ENCODE measurements around the gene ADAM20. TPM values are rescaled to one million over a fixed set of nuclear protein-coding genes. Genes with fewer than 3 reads are reported as not detected.
"Not testable (repeated sequence)": the region's sequence is repeated elsewhere in the genome, so short reads cannot be mapped to it uniquely, and the experiment has no call there.

The ADAM20 gene
- total RNA-seq, 4 donors from 2014 or later, result 1.4 to 1.7 TPM; not detected in 2

- Histone ChIP-seq H3K4me1 (no peaks in the 10 kb centered on the region), H3K27me3 (no peaks in the 10 kb centered on the region), H3K27ac (no peak overlapping the region), H3K4me3 (no peak overlapping the region), H3K9me3 (peaks cover 0 to 3% of the 10 kb centered on the region in 2 donors), H3K36me3 (no peaks in the 10 kb centered on the region)
- in situ Hi-C loops (cut with MboI; ENCODE audit: low pct_ligation_motif_present in 1 of 4, low pct_unique_long_range_greater_than_20kb in 1 of 4, low sequenced_read_pairs in 3 of 4), result no loop called here
- intact Hi-C loops (cut with DNase I; ENCODE audit: low total_unique reads), result no loop called here
- DNase-seq, result no peak
- no peak for TF ChIP-seq CTCF (IDR thresholded peaks at IDR 0.05)
- no peak for TF ChIP-seq POLR2A (IDR thresholded peaks at IDR 0.05)
- TF ChIP-seq POLR2AphosphoS5 (IDR thresholded peaks at IDR 0.05), result no peak
- no peak for TF ChIP-seq EP300 (IDR thresholded peaks at IDR 0.05; ENCODE audit: low read depth)
These were observed 36.6 kb downstream of the ADAM20 start for GRCh38 chr14:70498191-70498590.

GRCh38 chr14:70489579-70490200 is 45.1 kb downstream of the ADAM20 start:
- H3K36me3 ChIP-seq, result no peaks in the 10 kb centered on the region
- H3K4me1 ChIP-seq, result no peaks in the 10 kb centered on the region
- no peak overlapping the region for H3K27ac ChIP-seq
- in situ Hi-C loops (cut with MboI; ENCODE audit: low pct_ligation_motif_present in 1 of 4, low pct_unique_long_range_greater_than_20kb in 1 of 4, low sequenced_read_pairs in 3 of 4) (no loop called here), intact Hi-C loops (cut with DNase I; ENCODE audit: low total_unique reads) (no loop called here)
- H3K9me3 ChIP-seq, result peaks cover 25 to 35% of the 10 kb centered on the region in 2 donors
- H3K4me3 ChIP-seq, result no peak overlapping the region
- TF ChIP-seq POLR2A (IDR thresholded peaks at IDR 0.05), result no peak
- no peak for TF ChIP-seq CTCF (IDR thresholded peaks at IDR 0.05)
- TF ChIP-seq EP300 (IDR thresholded peaks at IDR 0.05; ENCODE audit: low read depth), result no peak
- no peak for TF ChIP-seq POLR2AphosphoS5 (IDR thresholded peaks at IDR 0.05)
- WGBS, 2 donors (ENCODE audit: low coverage in 1 of 2), result 90 to 100% methylated on average over 2 to 3 of the region's 3 CpGs
- H3K27me3 ChIP-seq, result no peaks in the 10 kb centered on the region
- DNase-seq, result no peak

- WGBS, 2 donors (ENCODE audit: low coverage in 1 of 2), result 97% methylated on average over 24 of the region's 57 CpGs; no CpG with 5 or more reads in 1 of the 2 donors
- DNase-seq; in situ Hi-C loops (cut with MboI; ENCODE audit: low pct_ligation_motif_present in 1 of 4, low pct_unique_long_range_greater_than_20kb in 1 of 4, low sequenced_read_pairs in 3 of 4); H3K27me3 ChIP-seq; H3K27ac ChIP-seq; H3K36me3 ChIP-seq; intact Hi-C loops (cut with DNase I; ENCODE audit: low total_unique reads); H3K9me3 ChIP-seq; H3K4me1 ChIP-seq; H3K4me3 ChIP-seq: not testable (repeated sequence)
These were observed 57.3 kb downstream of the ADAM20 start for GRCh38 chr14:70477356-70478105.

GRCh38 chr14:70475459-70475858 is 59.3 kb downstream of the ADAM20 start:
- WGBS, 2 donors (ENCODE audit: low coverage in 1 of 2), result 97% methylated on average over 13 of the region's 13 CpGs; no CpG with 5 or more reads in 1 of the 2 donors
- DNase-seq; H3K27me3 ChIP-seq; H3K36me3 ChIP-seq; H3K27ac ChIP-seq; in situ Hi-C loops (cut with MboI; ENCODE audit: low pct_ligation_motif_present in 1 of 4, low pct_unique_long_range_greater_than_20kb in 1 of 4, low sequenced_read_pairs in 3 of 4); intact Hi-C loops (cut with DNase I; ENCODE audit: low total_unique reads); H3K4me1 ChIP-seq; H3K4me3 ChIP-seq; H3K9me3 ChIP-seq: not testable (repeated sequence)

GRCh38 chr14:70473825-70474224 is 61.0 kb downstream of the ADAM20 start:
- Histone ChIP-seq H3K36me3 (no peaks in the 10 kb centered on the region), H3K27me3 (no peaks in the 10 kb centered on the region), H3K9me3 (no peaks in the 10 kb centered on the region), H3K27ac (no peak overlapping the region), H3K4me1 (no peaks in the 10 kb centered on the region), H3K4me3 (no peak overlapping the region)
- TF ChIP-seq POLR2AphosphoS5 (IDR thresholded peaks at IDR 0.05) (no peak), POLR2A (IDR thresholded peaks at IDR 0.05) (no peak), EP300 (IDR thresholded peaks at IDR 0.05; ENCODE audit: low read depth) (no peak), CTCF (IDR thresholded peaks at IDR 0.05) (no peak)
- no peak for DNase-seq
- WGBS, 2 donors (ENCODE audit: low coverage in 1 of 2), result 61 to 82% methylated on average over 2 of the region's 2 CpGs
- intact Hi-C loops (cut with DNase I; ENCODE audit: low total_unique reads), result no loop called here
- in situ Hi-C loops (cut with MboI; ENCODE audit: low pct_ligation_motif_present in 1 of 4, low pct_unique_long_range_greater_than_20kb in 1 of 4, low sequenced_read_pairs in 3 of 4), result no loop called here

Small RNA genes within 50 kb of the gene (small RNA-seq; reads per million reads assigned to genes)
- 0 reads per million in 4 donors for gene RNU6-659P

Other genes with a start within 250 kb of the ADAM20 start
- 10 to 100 TPM in 3 of 4 donors, 1 to 10 TPM in 1; 5.8 to 35.5 (median 23.5) TPM for gene COX16, start 175.3 kb downstream of the ADAM20 start, total RNA-seq
- gene SYNJ2BP, start 117.9 kb downstream of the ADAM20 start, total RNA-seq, result 10 to 100 TPM; 26.7 to 43.4 (median 32.0) TPM
- gene ADAM21, start 82.8 kb downstream of the ADAM20 start, total RNA-seq, result not detected
- 10 to 100 TPM in 3 of 4 donors, 1 to 10 TPM in 1; 6.0 to 33.5 (median 23.7) TPM for gene MED6, start 65.7 kb upstream of the ADAM20 start, total RNA-seq
- 1 to 10 TPM in 1 of 4 donors, under 1 TPM in 1, not detected in 2; 0.41 to 1.3 TPM for gene TTC9, start 106.9 kb upstream of the ADAM20 start, total RNA-seq